VCaP (cell line): Measurements from ENCODE around the gene NSMCE3.

Source experiments
- H3K27ac ChIP-seq: fragments of 450-650 bp; 2 replicates; pipeline ENCODE4 v1.5.1; 2017
- TF ChIP-seq, protein P1 (sequence below): fragments of 450-650 bp; conservative IDR thresholded peaks from 2 replicates; pipeline ENCODE4 v1.5.1; 2017; ENCODE audit warnings: mild to moderate bottlenecking, moderate library complexity

NSMCE3 gene

DNA sequence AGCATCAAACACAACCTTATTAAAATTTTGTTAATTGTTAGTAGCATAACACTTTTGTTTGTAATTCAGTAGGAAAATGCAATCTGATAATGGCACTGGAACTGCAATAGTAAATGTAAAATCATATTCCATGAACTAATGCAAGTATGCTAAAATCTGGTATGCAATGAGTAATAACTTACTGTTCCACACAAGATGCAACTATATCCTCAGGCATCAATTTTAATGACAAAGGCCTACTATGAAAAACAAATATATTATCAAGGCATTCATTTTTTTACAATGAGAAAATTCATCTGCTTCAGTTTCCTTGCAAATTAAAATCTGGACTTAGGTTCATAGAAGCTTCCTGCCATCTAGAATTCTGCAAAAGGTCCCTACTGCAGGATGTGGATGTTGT lies 1.4 kb upstream of the NSMCE3 start:
- TF ChIP-seq, protein P1, sequence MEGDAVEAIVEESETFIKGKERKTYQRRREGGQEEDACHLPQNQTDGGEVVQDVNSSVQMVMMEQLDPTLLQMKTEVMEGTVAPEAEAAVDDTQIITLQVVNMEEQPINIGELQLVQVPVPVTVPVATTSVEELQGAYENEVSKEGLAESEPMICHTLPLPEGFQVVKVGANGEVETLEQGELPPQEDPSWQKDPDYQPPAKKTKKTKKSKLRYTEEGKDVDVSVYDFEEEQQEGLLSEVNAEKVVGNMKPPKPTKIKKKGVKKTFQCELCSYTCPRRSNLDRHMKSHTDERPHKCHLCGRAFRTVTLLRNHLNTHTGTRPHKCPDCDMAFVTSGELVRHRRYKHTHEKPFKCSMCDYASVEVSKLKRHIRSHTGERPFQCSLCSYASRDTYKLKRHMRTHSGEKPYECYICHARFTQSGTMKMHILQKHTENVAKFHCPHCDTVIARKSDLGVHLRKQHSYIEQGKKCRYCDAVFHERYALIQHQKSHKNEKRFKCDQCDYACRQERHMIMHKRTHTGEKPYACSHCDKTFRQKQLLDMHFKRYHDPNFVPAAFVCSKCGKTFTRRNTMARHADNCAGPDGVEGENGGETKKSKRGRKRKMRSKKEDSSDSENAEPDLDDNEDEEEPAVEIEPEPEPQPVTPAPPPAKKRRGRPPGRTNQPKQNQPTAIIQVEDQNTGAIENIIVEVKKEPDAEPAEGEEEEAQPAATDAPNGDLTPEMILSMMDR, result no peak
- H3K27ac ChIP-seq, result peak overlapping the region; percentile 88

DNA sequence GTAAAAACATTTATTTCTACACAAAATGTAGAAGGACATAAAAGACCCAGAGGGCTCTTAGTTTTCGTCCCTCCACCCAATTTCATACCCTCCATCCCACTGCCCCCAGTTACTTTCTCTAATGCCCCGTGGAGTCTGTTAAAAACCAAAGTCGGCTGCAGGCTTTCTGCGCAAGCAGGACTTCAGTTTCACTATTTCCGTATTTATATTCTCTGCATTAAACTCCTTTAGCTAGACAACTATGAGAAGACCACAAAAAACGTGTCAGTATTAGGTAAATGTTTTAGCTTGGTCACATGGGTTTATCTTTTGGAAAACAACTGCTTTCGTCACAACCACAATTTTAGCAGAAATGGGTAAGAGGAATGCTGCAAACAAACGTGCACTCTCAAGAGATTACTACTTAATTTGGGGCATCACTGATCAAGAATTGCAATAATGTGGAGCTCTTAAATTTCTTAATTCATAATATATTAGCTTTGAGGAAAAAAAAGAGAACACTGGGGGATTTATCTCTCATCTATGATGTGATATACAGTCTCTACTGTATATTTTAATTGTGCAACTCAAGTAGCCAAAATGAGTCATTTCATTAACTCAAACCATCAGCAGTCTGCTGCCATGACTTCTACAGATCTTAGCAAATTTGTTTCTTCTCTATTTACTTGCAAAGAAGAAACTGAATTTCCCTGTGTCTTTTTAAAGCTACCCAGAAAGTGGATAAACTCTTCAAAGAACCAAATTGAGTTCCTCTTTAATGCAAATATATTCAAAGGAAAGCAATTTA lies 740 bp upstream of the NSMCE3 start:
- TF ChIP-seq, protein P1, result no peak
- H3K27ac ChIP-seq, result peak overlapping the region; percentile 88

DNA sequence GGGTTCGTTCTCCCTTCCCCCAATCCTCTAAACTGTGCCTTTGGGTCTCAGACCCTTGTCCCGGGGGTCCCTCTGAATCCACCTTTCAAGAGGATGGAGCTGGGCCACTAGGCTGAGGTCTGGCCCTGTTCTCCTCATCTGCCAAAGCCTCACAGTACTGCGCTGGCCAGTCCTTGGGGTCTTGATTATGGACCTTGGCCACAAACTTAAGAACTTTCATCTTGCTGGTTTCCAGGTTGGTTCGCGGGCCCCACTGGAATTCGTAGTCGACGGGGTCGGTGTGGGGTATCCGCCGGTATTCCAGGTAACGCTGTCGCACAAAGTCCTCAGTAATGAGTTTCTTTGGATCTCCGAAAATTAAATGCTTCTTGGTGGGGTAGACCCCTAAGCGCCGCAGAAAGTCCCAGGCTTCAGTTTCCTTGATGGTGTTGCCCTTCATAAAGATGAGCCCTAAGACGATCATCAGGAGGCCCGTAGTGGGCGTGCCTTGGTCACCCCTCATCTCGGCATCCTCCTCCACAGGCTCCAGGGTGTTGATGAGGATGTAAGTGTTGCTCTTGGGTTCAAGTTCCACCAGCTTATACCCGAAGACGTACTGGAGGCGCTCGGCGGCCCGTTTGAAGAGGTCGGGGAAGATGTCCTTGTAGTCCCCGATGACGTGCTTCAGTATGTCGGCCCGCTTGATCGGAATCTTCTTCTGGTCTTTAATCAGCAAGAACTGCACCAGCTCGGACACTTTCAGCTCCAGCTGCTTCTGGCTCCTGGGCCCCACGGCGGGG lies 727 bp downstream of the NSMCE3 start:
- TF ChIP-seq, protein P1, result no peak
- H3K27ac ChIP-seq, result peak overlapping the region; percentile 88

DNA sequence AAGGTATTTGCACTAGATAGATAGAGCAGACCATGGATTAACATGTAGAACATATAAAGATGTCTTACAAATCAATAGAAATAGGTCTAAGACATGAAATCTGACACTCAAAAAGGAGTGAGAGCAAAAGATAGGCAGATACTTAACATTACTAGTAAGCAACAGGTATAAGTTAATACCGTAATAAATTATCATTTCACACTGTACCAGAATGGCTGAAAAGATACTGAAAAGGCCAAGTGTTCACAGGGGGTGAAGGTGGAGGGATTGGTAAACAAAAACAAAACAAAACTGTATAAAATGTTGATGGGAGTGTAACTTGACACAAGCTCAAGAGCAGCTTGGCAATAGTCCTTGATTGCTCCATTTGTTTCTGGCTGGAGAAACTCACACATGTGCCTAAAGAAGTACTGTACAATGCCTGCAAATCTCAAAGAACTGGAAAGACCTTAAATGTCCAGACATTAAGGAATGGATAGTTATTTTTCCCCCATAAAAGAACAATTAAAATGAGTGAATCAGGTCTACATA lies 3.5 kb downstream of the NSMCE3 start:
- no peak overlapping the region for H3K27ac ChIP-seq
- TF ChIP-seq, protein P1, result no peak

DNA sequence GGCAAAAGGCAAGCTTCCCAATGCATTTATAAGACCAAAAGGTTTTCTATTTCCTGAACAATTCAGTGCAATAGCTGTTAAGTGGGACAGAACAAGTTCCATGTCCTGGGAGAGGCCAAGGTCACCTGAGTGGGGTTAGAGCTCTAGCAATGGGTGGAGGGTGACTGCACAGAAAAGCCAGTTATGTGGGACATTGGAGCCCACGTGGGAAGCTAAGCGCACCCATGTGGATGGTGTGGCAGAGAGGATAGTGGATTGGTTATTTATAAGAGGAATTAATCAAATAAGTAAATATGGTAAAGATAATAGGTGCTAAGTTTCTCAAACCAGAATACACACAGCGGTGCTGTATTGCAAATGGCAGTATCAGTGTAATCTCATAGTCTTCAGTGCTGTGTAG lies 6.3 kb downstream of the NSMCE3 start:
- no peak overlapping the region for H3K27ac ChIP-seq
- TF ChIP-seq, protein P1, result no peak

DNA sequence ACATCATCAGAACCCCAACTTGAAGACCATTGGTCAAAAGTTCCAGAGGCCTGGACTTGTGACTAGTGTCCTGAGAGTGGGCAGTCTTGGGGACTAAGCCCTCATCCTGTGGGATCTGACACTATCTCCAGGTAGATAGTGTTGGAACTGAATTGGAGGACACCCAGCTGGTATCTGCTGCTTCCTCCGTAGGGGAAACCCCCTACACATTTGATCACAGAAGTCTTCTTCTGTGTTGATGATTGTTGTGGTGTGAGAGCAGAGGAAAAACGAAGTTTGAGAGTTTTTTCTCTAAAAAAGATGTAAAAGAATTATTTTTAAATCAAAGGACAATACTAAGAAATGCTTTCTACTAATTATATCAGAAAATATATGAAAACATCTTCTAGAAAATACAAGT lies 6.9 kb downstream of the NSMCE3 start:
- TF ChIP-seq, protein P1, result no peak
- no peak overlapping the region for H3K27ac ChIP-seq

DNA sequence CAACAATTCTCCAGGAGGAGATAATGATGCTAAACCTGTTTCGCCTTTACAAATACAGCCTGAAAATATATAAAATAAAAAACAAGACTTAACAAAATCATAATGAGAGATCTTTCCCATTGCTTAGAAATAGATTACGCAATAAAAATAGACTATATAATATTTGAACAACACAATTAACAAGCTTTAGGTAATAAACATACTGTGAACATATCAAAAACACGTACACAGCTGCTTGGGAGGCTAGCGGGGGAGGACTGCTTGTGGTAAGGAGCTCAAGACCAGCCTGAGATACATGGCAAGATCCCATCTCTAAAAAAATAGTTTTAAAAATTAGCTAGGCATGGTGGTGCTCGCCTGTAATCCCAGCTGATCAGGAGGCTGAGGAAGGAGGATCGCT lies 8.7 kb downstream of the NSMCE3 start:
- TF ChIP-seq, protein P1, result no peak
- no peak overlapping the region for H3K27ac ChIP-seq
